Esophagus muscularis mucosa (tissue), 4 donors: ENCODE measurements around the gene TRAP1.

Source experiments
- EP300 ChIP-seq: sonication (generic); formaldehyde crosslinking; IDR thresholded peaks from one replicate; pipeline ENCODE4 v1.6.1; 2017; ENCODE audit warnings: antibody characterized with exemption
- POLR2AphosphoS5 ChIP-seq, 2 donors: sonication (generic); formaldehyde crosslinking; IDR thresholded peaks; one replicate each; pipeline ENCODE4 v1.6.1; 2017; ENCODE audit warnings: antibody characterized with exemption in 2 of 2
- TF ChIP-seq, protein P1 (sequence below), 3 experiments: fragments of 200-600 bp in 2 of 3; fragments of 450-650 bp in 1 of 3; sonication (generic) in 2 of 3; IDR thresholded peaks; one replicate each; pipeline ENCODE4 v1.5.1; 2017 to 2019; ENCODE audit warnings: antibody characterized with exemption in 3 of 3, mild to moderate bottlenecking in 2 of 3, moderate library complexity in 1 of 3

DNA sequence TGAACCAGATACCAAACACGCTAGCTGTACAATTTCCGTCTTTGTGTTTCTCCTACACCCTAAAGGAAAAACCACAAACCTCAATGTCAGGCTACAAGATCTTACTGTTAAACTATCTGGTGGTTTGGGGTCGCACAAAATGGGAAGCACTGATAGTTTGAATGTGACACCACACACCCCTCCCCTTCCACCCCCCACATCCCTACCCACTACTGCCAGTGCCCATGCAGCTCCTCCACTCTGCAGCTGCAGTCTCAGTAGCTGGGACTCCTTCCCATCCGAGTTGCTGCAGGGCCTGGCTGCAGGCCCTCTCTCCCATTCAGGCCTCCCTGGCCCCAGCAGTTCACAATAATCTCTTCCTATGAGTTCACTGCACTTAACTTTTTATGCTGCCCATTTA is 18.4 kb downstream of the TRAP1 start:
- TF ChIP-seq EP300 (no peak), POLR2AphosphoS5 (IDR thresholded peaks at IDR 0.05) (no peak)
- TF ChIP-seq, protein P1, sequence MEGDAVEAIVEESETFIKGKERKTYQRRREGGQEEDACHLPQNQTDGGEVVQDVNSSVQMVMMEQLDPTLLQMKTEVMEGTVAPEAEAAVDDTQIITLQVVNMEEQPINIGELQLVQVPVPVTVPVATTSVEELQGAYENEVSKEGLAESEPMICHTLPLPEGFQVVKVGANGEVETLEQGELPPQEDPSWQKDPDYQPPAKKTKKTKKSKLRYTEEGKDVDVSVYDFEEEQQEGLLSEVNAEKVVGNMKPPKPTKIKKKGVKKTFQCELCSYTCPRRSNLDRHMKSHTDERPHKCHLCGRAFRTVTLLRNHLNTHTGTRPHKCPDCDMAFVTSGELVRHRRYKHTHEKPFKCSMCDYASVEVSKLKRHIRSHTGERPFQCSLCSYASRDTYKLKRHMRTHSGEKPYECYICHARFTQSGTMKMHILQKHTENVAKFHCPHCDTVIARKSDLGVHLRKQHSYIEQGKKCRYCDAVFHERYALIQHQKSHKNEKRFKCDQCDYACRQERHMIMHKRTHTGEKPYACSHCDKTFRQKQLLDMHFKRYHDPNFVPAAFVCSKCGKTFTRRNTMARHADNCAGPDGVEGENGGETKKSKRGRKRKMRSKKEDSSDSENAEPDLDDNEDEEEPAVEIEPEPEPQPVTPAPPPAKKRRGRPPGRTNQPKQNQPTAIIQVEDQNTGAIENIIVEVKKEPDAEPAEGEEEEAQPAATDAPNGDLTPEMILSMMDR (IDR thresholded peaks at IDR 0.05): no peak
